IgD-negative memory B cell (primary cell): ENCODE measurements around the gene CFAP45. TPM values are rescaled to one million over a fixed set of nuclear protein-coding genes. Genes with fewer than 3 reads are reported as not detected.

ENCODE experiments used
- H3K27ac Mint-ChIP-seq, 3 donors: one replicate each; pipeline ENCODE4 v1.8.0; 2020 to 2022; ENCODE audit warnings: mild to moderate bottlenecking in 3 of 3, mixed read lengths in 3 of 3, moderate library complexity in 1 of 3
- H3K27me3 Mint-ChIP-seq: one replicate; pipeline ENCODE4 v1.8.0; 2021; ENCODE audit warnings: mixed read lengths
- H3K36me3 Mint-ChIP-seq: one replicate; pipeline ENCODE4 v1.8.0; 2020; ENCODE audit warnings: mild to moderate bottlenecking, mixed read lengths
- H3K4me1 Mint-ChIP-seq, 3 donors: one replicate each; pipeline ENCODE4 v1.8.0; 2020 to 2022; ENCODE audit warnings: mixed read lengths in 3 of 3, mild to moderate bottlenecking in 1 of 3
- H3K4me3 Mint-ChIP-seq, 4 donors: one replicate each; pipeline ENCODE4 v1.8.0; 2020 to 2022; ENCODE audit warnings: mild to moderate bottlenecking in 4 of 4, mixed read lengths in 4 of 4, moderate library complexity in 3 of 4
- H3K9me3 Mint-ChIP-seq, 3 donors: one replicate each; pipeline ENCODE4 v1.8.0; 2020 to 2021; ENCODE audit warnings: mixed read lengths in 3 of 3, mild to moderate bottlenecking in 1 of 3
- polyA plus RNA-seq: library from polyadenylated mRNA; unstranded; fragments of 300-500 nt; fragmentation: Illumina TruSeq; gene quantifications from one replicate; pipeline ENCODE4 v1.2.3, GENCODE V29; 2021

CFAP45 gene
- polyA plus RNA-seq, 1 donor from 2014 or later, result 1.2 TPM

DNA sequence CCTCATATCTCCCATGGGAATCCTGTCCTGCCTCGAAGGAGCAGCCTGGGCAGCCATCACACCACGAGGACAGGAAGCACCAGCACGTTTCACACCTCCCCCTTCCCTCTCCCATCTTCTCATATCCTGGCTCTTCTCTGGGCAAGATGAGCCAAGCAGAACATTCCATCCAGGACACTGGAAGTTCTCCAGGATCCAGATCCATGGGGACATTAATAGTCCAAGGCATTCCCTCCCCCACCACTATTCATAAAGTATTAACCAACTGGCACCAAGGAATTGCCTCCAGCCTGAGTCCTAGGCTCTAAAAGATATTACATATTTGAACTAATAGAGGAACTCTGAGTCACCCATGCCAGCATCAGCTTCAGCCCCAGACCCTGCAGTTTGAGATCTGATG is 64.6 kb downstream of the CFAP45 start:
- Mint-ChIP-seq H3K27ac (no peak overlapping the region), H3K4me3 (no peak overlapping the region), H3K27me3 (peaks cover 2% of the 10 kb centered on the region), H3K4me1 (peaks cover 0 to 7% (median 0%) of the 10 kb centered on the region in 3 donors), H3K36me3 (no peaks in the 10 kb centered on the region), H3K9me3 (peaks cover 0 to 1% (median 0%) of the 10 kb centered on the region in 3 donors)

DNA sequence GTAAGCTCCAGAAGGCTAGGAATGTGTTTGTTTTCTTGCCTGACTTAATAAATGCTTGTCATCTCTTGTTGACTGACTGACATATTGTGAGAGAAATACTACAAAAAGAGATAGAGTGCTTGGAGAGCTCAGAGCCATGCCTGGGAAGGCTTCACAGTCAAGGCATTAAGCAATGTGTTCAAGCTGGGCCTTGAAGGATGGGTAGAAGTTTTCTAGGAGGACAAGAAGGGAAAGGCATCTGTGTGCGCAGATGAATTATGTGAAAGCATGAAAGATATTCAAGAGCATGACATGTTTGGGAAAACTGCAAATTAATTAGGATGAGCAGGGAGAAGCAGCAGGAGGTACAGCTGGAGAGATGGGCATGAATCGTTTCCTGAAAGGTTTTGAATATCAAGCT is 67.7 kb downstream of the CFAP45 start:
- no peaks in the 10 kb centered on the region for H3K36me3 Mint-ChIP-seq
- peaks cover 0 to 8% (median 4%) of the 10 kb centered on the region in 3 donors for H3K4me1 Mint-ChIP-seq
- no peak overlapping the region for H3K4me3 Mint-ChIP-seq
- H3K9me3 Mint-ChIP-seq, result peaks cover 0 to 1% (median 0%) of the 10 kb centered on the region in 3 donors
- H3K27me3 Mint-ChIP-seq, result peaks cover 4% of the 10 kb centered on the region
- no peak overlapping the region for H3K27ac Mint-ChIP-seq

DNA sequence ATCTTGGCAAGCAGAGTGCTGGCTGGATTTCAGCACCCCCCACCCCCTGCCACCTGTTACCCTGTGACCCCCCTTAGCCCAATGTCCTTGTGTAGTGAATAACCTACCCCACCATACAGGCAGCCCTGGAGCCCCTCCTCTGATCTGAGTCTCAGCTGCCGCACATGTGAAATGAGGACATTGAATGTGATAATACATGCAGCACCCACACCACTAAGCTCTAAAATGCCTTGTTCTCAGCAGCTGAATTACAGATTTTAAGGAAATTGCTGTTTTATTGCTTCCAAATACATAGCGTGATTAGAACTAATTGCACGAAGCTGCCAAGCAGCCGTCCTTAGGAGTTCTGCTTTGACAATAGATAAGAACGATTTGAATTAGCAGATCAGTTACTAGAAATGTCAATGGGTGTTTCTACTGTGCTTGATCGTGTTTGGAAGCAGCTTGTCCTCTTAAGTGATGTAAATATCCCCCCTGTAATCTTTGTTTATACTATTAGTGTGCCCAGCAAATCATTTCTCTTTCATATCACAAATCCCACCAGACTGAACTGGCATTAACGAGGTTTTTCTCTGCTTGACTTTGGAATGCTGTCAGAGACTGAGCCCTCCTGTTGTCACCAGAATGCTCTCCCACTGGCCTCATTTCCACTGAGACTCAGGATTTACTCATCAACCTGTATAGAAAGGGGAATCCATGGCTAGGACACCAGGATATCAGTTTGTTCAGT is 68.4 kb downstream of the CFAP45 start:
- peaks cover 4% of the 10 kb centered on the region for H3K27me3 Mint-ChIP-seq
- no peaks in the 10 kb centered on the region for H3K36me3 Mint-ChIP-seq
- no peak overlapping the region for H3K27ac Mint-ChIP-seq
- no peak overlapping the region for H3K4me3 Mint-ChIP-seq
- H3K4me1 Mint-ChIP-seq, result peaks cover 2 to 12% (median 4%) of the 10 kb centered on the region in 3 donors
- peaks cover 0 to 1% (median 0%) of the 10 kb centered on the region in 3 donors for H3K9me3 Mint-ChIP-seq

DNA sequence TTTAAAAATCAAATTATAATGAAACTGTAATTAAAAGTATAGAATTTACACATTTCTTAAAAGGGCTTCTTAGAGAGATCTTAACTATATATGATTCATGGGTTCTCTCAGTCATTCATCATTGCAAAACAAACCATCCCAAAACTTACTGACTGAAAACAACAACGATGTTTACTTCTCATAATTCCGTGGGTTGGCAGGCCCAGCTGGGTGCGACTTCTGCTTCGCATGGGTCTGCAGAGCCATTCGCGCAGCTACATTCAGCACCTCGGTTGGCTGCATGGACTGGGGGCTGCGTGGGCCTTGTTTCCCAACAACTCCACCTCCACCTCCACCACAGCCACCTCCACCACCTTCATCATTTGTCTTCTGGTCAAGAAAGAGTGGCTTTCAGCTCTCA is 69.2 kb downstream of the CFAP45 start:
- peaks cover 2 to 18% (median 4%) of the 10 kb centered on the region in 3 donors for H3K4me1 Mint-ChIP-seq

DNA sequence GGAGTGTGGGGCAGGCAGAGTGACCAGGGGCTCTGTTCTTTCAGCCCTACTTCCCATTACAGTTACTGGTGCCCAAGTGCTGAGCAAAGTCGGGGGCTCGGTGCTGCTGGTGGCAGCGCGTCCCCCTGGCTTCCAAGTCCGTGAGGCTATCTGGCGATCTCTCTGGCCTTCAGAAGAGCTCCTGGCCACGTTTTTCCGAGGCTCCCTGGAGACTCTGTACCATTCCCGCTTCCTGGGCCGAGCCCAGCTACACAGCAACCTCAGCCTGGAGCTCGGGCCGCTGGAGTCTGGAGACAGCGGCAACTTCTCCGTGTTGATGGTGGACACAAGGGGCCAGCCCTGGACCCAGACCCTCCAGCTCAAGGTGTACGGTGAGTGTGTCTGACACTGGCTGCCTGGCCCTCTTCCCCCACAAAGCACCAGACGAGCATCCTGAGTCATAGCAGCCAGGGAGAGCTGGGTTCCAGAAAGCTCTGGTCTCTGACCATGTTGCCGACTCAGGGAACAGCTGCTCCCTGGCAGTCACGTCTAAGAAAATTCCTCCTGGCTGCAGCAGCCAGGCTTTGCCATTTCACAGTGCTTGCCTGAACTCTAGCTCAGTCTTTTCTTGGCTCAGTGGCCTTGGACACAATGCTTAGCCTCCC is 70.0 kb downstream of the CFAP45 start:
- Mint-ChIP-seq H3K9me3 (no peaks in the 10 kb centered on the region), H3K4me1 (peaks cover 2 to 18% (median 4%) of the 10 kb centered on the region in 3 donors), H3K27me3 (peaks cover 4% of the 10 kb centered on the region), H3K27ac (no peak overlapping the region), H3K36me3 (no peaks in the 10 kb centered on the region), H3K4me3 (no peak overlapping the region)

More for the DNA sequence above, 69.2 kb downstream of the CFAP45 start:
- H3K27ac Mint-ChIP-seq, result no peak overlapping the region
- H3K27me3 Mint-ChIP-seq, result peaks cover 4% of the 10 kb centered on the region
- H3K36me3 Mint-ChIP-seq, result no peaks in the 10 kb centered on the region
- peaks cover 0 to 1% (median 0%) of the 10 kb centered on the region in 3 donors for H3K9me3 Mint-ChIP-seq
- H3K4me3 Mint-ChIP-seq, result peak overlapping the region in 1 of 4 donors; percentile 34

DNA sequence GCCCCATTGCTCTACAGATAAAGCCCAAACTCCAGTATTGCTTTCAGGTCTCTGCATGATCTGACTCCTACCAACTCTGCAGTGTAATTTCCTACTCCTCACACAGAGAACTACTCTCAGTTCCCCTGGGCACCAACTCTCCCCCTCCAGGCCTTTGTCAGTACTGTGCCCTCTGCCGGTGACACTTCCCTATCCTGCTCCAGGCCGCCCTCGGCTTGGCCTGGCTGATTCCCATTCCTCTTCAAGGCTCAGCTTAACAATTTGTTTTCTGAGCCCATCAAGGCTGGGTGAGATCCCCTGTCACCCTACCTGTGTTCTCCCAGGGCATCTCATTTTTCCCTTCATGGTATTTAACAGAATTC is 70.7 kb downstream of the CFAP45 start:
- H3K27ac Mint-ChIP-seq, result no peak overlapping the region
- H3K4me1 Mint-ChIP-seq, result peaks cover 2 to 18% (median 4%) of the 10 kb centered on the region in 3 donors
- peak overlapping the region in 1 of 4 donors; percentile 79 for H3K4me3 Mint-ChIP-seq
- no peaks in the 10 kb centered on the region for H3K9me3 Mint-ChIP-seq
- no peaks in the 10 kb centered on the region for H3K36me3 Mint-ChIP-seq
- peaks cover 5% of the 10 kb centered on the region for H3K27me3 Mint-ChIP-seq

DNA sequence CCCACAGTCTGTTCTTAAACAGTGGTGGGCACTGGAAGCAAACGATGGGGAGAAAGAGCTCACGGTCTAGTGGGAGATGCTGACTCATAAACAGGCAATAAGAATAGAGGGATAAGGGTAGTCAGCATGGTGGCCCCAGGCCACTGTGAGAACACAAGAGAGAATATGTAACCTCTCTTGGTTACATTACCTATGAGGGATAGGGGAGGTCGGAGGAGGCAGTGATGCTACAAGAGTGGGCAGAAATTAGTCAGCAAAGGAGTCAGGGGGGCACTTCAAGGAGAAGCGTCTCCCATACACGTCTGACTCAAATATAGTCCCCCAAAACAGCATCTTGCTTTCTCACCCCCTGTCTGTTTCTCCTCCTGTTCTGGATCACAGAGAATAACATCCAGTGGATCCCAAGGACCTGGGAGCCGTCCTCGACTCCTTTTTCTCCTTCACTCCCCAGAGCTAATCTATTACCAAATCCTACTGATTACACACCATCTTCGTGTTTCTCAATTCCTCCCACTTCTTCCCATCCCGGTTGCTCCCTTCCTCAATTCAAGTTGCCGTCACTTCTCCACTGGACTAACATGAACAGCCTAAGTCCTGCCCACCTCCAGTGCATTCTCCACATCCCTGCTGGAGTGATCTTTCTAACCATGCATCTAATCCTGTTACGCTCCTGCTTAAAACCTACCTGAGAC is 71.2 kb downstream of the CFAP45 start:
- Mint-ChIP-seq H3K27me3 (peaks cover 9% of the 10 kb centered on the region), H3K27ac (no peak overlapping the region), H3K4me1 (peaks cover 2 to 18% (median 4%) of the 10 kb centered on the region in 3 donors), H3K4me3 (no peak overlapping the region), H3K9me3 (no peaks in the 10 kb centered on the region), H3K36me3 (no peaks in the 10 kb centered on the region)

DNA sequence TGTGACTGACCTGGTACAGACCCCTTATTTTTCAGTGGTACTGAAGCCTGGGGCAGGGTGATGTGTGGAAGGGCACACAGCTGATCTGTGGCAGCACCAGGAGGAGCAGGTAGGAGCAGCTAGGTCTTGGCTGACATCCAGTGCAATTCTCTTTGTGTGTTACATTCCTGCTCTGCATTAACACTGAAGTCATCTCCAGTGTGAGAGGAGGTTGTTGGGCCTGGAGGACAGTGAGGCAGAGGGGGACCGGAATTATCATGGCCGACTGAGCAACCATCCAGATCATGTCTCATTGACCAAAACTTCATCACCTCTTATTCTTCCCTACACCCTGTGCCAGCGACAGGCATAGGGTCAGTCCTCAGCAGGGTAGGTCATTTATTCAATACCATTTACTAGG is 71.8 kb downstream of the CFAP45 start:
- no peaks in the 10 kb centered on the region for H3K36me3 Mint-ChIP-seq
- peaks cover 12% of the 10 kb centered on the region for H3K27me3 Mint-ChIP-seq
- H3K9me3 Mint-ChIP-seq, result no peaks in the 10 kb centered on the region
- H3K4me1 Mint-ChIP-seq, result peaks cover 2 to 18% (median 4%) of the 10 kb centered on the region in 3 donors
- peak overlapping the region in 1 of 3 donors; percentile 68 for H3K27ac Mint-ChIP-seq
- H3K4me3 Mint-ChIP-seq, result no peak overlapping the region

DNA sequence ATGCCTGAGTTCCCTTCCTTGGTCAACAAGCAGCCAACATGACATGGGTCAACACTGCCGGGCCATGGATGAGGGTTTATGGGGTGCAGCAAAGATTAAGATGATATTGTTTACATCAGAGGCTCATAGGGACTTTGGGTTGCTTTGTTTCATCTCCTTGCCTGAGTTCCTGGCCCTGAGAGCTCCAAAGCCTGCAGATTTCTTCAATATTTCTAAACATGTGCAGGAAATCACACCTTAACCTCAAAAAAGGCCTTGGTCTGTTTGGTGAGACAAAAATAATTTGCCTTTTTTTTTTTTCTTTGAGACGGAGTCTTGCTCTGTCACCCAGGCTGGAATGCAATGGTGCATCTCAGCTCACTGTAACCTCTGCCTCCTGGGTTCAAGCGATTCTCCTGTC is 72.4 kb downstream of the CFAP45 start:
- Mint-ChIP-seq H3K4me1 (peaks cover 2 to 18% (median 4%) of the 10 kb centered on the region in 3 donors), H3K36me3 (no peaks in the 10 kb centered on the region), H3K27ac (peak overlapping the region in 1 of 3 donors; percentile 68), H3K4me3 (peak overlapping the region in 1 of 4 donors; percentile 65), H3K9me3 (no peaks in the 10 kb centered on the region), H3K27me3 (peaks cover 18% of the 10 kb centered on the region)

DNA sequence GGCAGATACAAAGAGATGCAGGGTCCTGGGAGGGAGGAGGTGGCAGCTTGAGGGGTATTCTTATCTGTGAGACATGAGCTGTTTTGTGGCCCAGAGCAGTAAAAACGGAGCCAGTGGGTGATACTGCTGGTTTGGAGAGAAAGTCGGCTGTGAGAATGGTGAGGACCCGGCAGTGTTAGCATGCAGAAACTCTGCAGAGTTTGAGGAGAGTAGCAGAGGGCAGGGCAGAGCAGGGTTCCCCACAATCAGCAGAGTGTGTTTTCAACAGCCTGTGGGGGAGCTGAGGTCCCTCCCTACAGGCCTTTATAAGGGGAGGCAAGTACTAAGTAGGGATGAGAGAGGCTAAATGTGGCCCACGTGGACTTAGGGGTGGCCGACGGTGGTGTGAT is 72.9 kb downstream of the CFAP45 start:
- peaks cover 2 to 20% (median 4%) of the 10 kb centered on the region in 3 donors for H3K4me1 Mint-ChIP-seq
- no peaks in the 10 kb centered on the region for H3K9me3 Mint-ChIP-seq
- peak overlapping the region in 1 of 3 donors; percentile 52 for H3K27ac Mint-ChIP-seq
- peak overlapping the region in 1 of 4 donors; percentile 65 for H3K4me3 Mint-ChIP-seq
- no peaks in the 10 kb centered on the region for H3K36me3 Mint-ChIP-seq
- peaks cover 20% of the 10 kb centered on the region for H3K27me3 Mint-ChIP-seq

DNA sequence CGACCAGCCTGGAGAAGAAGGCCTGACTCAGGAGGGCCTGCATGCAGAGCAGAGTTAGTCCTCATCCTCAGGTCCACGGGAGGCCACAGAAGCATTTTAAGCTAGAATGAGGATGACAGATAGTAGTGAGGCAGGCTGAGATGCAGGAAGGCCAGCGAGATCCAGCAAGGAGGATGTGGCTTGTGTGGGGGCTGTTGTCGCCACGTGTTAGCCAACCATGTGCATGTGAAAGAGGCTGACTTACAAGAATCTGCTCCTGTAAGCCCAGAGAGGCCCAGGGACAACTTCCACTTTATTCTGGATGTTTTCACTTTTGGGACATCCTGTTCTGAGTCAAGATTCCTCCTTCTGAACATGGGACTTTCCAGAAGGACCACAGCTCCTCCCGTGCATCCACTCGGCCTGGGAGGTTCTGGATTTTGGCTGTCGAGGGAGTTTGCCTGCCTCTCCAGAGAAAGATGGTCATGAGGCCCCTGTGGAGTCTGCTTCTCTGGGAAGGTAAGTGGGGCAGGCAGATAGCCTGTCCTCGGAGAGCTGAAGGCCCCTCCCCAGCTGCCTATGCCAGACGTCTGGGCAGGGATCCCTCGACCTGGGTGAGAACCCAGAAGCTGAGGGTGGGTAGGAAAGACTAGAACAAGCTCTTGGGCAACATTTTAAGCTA is 73.4 kb downstream of the CFAP45 start, which contains the start of gene SLAMF8:
Gene SLAMF8, plus strand, starts transcription at position 433 of the 661 bp plus-strand sequence. Its CDS starts 26 bp downstream, at position 459.
- peak within 1 kb of the TSS in 1 of 4 donors; percentile 65 for H3K4me3 Mint-ChIP-seq
- peaks cover 2 to 20% (median 4%) of the 10 kb centered on the region in 3 donors for H3K4me1 Mint-ChIP-seq
- H3K27ac Mint-ChIP-seq, result peak within 1 kb of the TSS in 1 of 3 donors; percentile 52
- H3K9me3 Mint-ChIP-seq, result no peaks in the 10 kb centered on the region
- peaks cover 20% of the 10 kb centered on the region for H3K27me3 Mint-ChIP-seq
- H3K36me3 Mint-ChIP-seq, result no peaks in the 10 kb centered on the region

DNA sequence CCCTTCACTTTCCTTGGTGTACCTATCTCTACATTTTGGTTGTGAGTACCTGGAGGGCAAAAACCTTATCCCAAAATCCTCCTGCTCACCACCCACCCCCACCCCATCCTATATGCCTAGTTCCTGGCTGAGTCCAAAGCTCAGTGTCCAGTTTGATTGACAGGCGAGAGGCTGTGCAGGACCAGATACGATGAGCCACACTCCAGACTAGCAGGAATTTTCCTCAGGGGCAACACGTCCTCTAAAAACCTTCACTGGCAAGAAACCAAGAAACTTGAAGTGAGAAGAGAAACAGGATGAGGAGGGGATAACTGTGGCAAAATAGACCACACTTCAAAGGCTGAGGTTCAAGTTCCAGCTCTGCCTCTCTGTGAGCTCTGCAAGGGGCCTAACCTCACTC is 74.4 kb downstream of the CFAP45 start:
- Mint-ChIP-seq H3K4me3 (no peak overlapping the region), H3K9me3 (no peaks in the 10 kb centered on the region), H3K4me1 (peaks cover 2 to 20% (median 4%) of the 10 kb centered on the region in 3 donors), H3K27me3 (peaks cover 24% of the 10 kb centered on the region), H3K36me3 (no peaks in the 10 kb centered on the region), H3K27ac (no peak overlapping the region)

DNA sequence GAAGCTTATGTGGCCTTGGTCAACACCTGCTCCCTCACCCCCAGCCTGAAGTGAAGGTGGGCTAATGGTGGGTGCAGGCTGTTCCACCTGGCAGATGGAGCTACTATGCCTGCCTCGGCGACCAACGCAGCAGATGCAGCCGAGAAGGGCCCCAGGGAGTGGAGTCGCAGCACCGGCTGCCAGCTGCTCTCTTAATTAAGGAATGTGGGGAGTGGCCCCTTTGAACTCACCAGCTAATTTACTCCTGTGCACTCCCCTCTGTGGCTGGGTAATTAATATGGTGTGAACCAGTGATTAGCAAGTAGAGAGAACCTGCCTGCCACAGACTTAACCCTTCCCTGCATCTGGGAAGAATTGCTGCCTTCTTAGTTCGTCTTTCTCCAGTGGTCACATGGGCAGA is 76.6 kb downstream of the CFAP45 start:
- H3K9me3 Mint-ChIP-seq, result no peaks in the 10 kb centered on the region
- no peaks in the 10 kb centered on the region for H3K36me3 Mint-ChIP-seq
- no peak overlapping the region for H3K4me3 Mint-ChIP-seq
- H3K4me1 Mint-ChIP-seq, result peaks cover 0 to 15% (median 2%) of the 10 kb centered on the region in 3 donors
- H3K27me3 Mint-ChIP-seq, result peaks cover 26% of the 10 kb centered on the region
- peak overlapping the region in 2 of 3 donors; percentile 46 to 51 for H3K27ac Mint-ChIP-seq
